ENCODE data around the gene KLHL1.

KLHL1 gene

DNA sequence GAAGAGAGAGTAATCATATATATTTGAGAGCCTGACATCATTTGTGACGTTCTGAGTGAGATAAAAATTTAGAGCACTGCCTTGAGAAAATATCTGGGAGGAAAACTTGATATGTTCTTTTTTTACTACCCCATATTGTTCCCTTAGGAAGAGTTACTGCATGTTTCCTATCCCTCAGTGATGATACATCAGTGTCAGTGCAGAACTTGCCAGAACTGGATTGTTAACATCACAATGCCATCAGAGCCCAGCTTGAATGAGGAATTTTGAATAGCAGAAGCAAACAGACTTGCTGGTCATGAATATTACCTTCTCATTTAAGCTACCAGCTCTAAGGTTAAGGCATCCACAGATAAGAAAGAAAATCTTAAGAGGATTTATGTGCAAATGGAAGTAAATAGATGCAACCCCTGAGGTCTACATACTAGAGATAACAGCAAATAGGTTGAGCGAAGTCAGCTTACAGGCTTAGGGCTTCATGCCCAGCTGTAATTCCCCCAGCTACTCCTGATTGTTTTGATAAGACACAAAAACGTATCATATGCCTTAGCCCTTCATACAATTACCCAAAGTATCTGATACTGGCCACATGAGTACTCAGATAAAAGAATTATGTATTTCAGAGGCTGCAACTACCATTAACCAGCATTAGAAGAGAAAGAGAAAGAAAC, 314.3 kb downstream of the KLHL1 start:
- TF ChIP-seq CTCF (IDR thresholded peaks at IDR 0.05; ENCODE audit: low read depth, low read length, missing control alignments), result no peak
- no peak overlapping the region for H3K4me3 ChIP-seq (replicated peaks; ENCODE audit: low read depth, low read length)
- no peak for DNase-seq (ENCODE audit: extremely low read depth, low read depth)

- no peak overlapping the region for H3K4me3 ChIP-seq (replicated peaks; ENCODE audit: low read depth, low read length)
- no peak for DNase-seq (ENCODE audit: extremely low read depth, low read depth)
- no peak for TF ChIP-seq CTCF (IDR thresholded peaks at IDR 0.05; ENCODE audit: low read depth, low read length, missing control alignments)
Measured at GRCh38 chr13:69776937-69777336, 331.3 kb downstream of the KLHL1 start.

- no peak overlapping the region for H3K4me3 ChIP-seq (replicated peaks; ENCODE audit: low read depth, low read length)
- DNase-seq (ENCODE audit: extremely low read depth, low read depth), result no peak
- TF ChIP-seq CTCF (IDR thresholded peaks at IDR 0.05; ENCODE audit: low read depth, low read length, missing control alignments), result no peak
Measured at GRCh38 chr13:69769608-69770007, 338.6 kb downstream of the KLHL1 start.

DNA sequence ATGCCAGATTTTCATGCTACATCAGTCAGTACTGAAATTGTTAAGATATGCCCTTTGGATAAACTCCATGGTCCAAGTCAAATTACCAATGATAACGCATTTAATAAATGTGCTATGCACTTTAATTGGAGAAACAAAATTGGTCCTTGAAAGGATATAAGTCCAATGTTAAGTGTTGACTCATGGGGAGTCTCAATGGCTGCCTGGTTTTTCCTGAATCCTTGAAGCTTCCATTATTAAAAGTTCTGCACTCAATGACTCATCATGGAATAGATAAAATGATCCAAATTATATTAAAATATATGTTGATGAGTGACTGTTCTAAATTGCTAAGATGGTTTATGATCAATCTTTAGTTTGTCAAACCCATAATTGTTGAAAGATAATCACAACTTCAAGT, 346.7 kb downstream of the KLHL1 start:
- TF ChIP-seq CTCF (IDR thresholded peaks at IDR 0.05; ENCODE audit: low read depth, low read length, missing control alignments), result no peak
- H3K4me3 ChIP-seq (replicated peaks; ENCODE audit: low read depth, low read length), result no peak overlapping the region
- DNase-seq (ENCODE audit: extremely low read depth, low read depth), result no peak

- TF ChIP-seq CTCF (IDR thresholded peaks at IDR 0.05; ENCODE audit: low read depth, low read length, missing control alignments), result no peak
- no peak for DNase-seq (ENCODE audit: extremely low read depth, low read depth)
- H3K4me3 ChIP-seq (replicated peaks; ENCODE audit: low read depth, low read length), result no peak overlapping the region
Measured at GRCh38 chr13:69755101-69755500, 353.2 kb downstream of the KLHL1 start.

DNA sequence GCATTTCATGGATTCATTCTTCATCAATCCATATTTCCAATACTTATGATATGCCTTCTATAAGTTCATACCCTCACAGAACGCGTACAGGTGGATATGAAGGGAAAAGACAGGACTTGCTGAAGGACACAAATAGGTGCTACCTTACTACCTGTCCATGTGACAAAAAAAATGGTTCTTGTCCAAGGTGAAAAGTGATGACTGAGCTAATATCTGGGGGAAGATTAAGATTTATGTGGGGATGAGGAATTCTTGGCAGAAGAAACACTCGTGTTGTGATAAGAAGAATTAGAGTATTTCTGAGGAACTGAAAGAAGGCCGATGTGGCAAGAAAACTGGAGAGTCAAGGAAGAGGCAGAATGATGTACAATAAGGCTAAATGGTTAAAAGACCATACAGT, 357.0 kb downstream of the KLHL1 start:
- no peak overlapping the region for H3K4me3 ChIP-seq (replicated peaks; ENCODE audit: low read depth, low read length)
- no peak for DNase-seq (ENCODE audit: extremely low read depth, low read depth)
- no peak for TF ChIP-seq CTCF (IDR thresholded peaks at IDR 0.05; ENCODE audit: low read depth, low read length, missing control alignments)

Data from HFF-Myc (cell line).